ENCODE results near the gene SVOP.

The SVOP gene

DNA sequence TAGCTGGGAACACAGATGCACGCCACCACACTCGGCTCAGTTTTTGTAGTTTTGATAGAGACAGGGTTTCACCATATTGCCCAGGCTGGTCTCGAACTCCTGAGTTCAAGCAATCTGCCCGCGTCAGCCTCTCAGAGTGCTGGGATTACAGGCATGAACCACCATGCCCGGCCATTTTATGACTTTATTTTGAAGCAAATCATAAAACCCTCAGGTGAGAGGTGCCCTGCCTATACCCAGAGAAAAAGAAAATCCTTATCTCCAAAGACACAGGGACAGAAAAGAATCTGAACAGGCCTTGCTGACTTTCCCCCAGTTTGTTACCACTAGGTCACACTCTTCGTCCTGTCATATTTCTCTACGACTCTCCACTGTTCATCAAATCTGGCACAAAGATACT lies 92.2 kb downstream of the SVOP start:
- TF ChIP-seq, protein P1, sequence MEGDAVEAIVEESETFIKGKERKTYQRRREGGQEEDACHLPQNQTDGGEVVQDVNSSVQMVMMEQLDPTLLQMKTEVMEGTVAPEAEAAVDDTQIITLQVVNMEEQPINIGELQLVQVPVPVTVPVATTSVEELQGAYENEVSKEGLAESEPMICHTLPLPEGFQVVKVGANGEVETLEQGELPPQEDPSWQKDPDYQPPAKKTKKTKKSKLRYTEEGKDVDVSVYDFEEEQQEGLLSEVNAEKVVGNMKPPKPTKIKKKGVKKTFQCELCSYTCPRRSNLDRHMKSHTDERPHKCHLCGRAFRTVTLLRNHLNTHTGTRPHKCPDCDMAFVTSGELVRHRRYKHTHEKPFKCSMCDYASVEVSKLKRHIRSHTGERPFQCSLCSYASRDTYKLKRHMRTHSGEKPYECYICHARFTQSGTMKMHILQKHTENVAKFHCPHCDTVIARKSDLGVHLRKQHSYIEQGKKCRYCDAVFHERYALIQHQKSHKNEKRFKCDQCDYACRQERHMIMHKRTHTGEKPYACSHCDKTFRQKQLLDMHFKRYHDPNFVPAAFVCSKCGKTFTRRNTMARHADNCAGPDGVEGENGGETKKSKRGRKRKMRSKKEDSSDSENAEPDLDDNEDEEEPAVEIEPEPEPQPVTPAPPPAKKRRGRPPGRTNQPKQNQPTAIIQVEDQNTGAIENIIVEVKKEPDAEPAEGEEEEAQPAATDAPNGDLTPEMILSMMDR (conservative IDR thresholded peaks at IDR 0.05; ENCODE audit: low read length) = no peak
- TF ChIP-seq EZH2phosphoT487 (IDR thresholded peaks at IDR 0.05; ENCODE audit: borderline replicate concordance) = no peak
- Histone ChIP-seq H3K36me3 (ENCODE audit: insufficient read depth, low read length) (no peaks in the 10 kb centered on the region), H3F3A (ENCODE audit: low read depth) (no peaks in the 10 kb centered on the region), H3K4me1 (ENCODE audit: insufficient read depth, low read length, poor library complexity, severe bottlenecking) (no peaks in the 10 kb centered on the region), H3K4me2 (ENCODE audit: low read depth, low read length, poor library complexity, severe bottlenecking) (no peak overlapping the region), H3K27me3 (ENCODE audit: insufficient read depth, low read length, poor library complexity, severe bottlenecking) (no peaks in the 10 kb centered on the region), H3K9me2 (replicated peaks; ENCODE audit: low read depth, low read length) (no peaks in the 10 kb centered on the region), H3K79me2 (ENCODE audit: insufficient read depth, low read length) (no peaks in the 10 kb centered on the region), H3K4me3 (ENCODE audit: low read length, poor library complexity, severe bottlenecking) (no peak overlapping the region), H2AFZ (ENCODE audit: low read length) (no peak overlapping the region), H3K9me3 (ENCODE audit: insufficient read depth, low read depth, low read length) (no peaks in the 10 kb centered on the region), H3K9ac (ENCODE audit: low read depth, low read length, poor library complexity, severe bottlenecking) (no peak overlapping the region), H4K20me1 (ENCODE audit: insufficient read depth, low read length, poor library complexity, severe bottlenecking) (no peaks in the 10 kb centered on the region)

DNA sequence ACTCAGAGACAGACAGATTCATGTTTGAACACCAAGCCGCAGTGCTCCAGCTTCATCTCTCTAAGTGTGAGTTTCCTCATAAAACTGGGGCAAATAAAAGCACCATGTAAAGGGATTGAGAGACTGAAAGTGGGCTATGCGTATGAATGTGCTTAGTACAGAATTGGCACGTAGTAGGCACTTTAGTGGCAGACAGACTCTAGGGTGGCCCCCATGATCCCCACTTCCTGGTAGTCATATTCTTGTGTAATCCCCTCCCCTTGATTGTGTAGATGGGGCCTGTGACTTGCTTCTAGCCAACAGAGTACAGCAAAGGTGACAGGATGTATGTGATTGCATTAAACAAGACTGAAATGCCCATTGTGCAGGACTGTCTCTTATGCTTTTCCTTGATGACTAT lies 98.0 kb downstream of the SVOP start:
- no peaks in the 10 kb centered on the region for H3K27me3 ChIP-seq (ENCODE audit: insufficient read depth, low read length, poor library complexity, severe bottlenecking)
- H4K20me1 ChIP-seq (ENCODE audit: insufficient read depth, low read length, poor library complexity, severe bottlenecking) = no peaks in the 10 kb centered on the region
- no peaks in the 10 kb centered on the region for H3K36me3 ChIP-seq (ENCODE audit: insufficient read depth, low read length)
- H3K4me2 ChIP-seq (ENCODE audit: low read depth, low read length, poor library complexity, severe bottlenecking) = no peak overlapping the region
- H3K4me1 ChIP-seq (ENCODE audit: insufficient read depth, low read length, poor library complexity, severe bottlenecking) = no peaks in the 10 kb centered on the region
- TF ChIP-seq, protein P1 (conservative IDR thresholded peaks at IDR 0.05; ENCODE audit: low read length) = no peak
- no peak for TF ChIP-seq EZH2phosphoT487 (IDR thresholded peaks at IDR 0.05; ENCODE audit: borderline replicate concordance)
- H3K9me2 ChIP-seq (replicated peaks; ENCODE audit: low read depth, low read length) = no peaks in the 10 kb centered on the region
- H3K79me2 ChIP-seq (ENCODE audit: insufficient read depth, low read length) = no peaks in the 10 kb centered on the region
- H3K9ac ChIP-seq (ENCODE audit: low read depth, low read length, poor library complexity, severe bottlenecking) = no peak overlapping the region
- H3F3A ChIP-seq (ENCODE audit: low read depth) = no peaks in the 10 kb centered on the region
- no peaks in the 10 kb centered on the region for H3K9me3 ChIP-seq (ENCODE audit: insufficient read depth, low read depth, low read length)
- no peak overlapping the region for H3K4me3 ChIP-seq (ENCODE audit: low read length, poor library complexity, severe bottlenecking)
- no peak overlapping the region for H2AFZ ChIP-seq (ENCODE audit: low read length)

DNA sequence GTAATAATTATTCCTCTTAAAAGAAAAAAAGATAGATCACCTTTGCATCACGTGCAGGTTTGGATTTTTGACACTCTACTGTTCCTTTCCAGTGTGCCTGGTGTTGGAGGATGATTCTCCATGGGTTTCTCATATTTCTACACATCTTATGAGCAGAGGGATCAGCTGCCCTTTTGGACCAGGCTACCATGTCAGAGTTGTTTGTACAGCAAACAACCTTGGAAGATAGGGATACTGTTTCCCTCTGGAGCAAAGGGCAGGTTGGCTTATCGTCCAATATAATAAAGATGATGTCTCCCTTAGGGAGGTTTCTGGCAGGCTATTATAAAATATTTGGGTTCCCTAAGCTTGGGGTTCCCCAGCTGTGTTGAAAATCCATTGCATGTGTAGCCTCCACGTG lies 98.9 kb downstream of the SVOP start:
- no peaks in the 10 kb centered on the region for H3F3A ChIP-seq (ENCODE audit: low read depth)
- no peaks in the 10 kb centered on the region for H3K9me2 ChIP-seq (replicated peaks; ENCODE audit: low read depth, low read length)
- no peak overlapping the region for H3K4me3 ChIP-seq (ENCODE audit: low read length, poor library complexity, severe bottlenecking)
- H3K27me3 ChIP-seq (ENCODE audit: insufficient read depth, low read length, poor library complexity, severe bottlenecking) = no peaks in the 10 kb centered on the region
- no peak overlapping the region for H2AFZ ChIP-seq (ENCODE audit: low read length)
- H3K79me2 ChIP-seq (ENCODE audit: insufficient read depth, low read length) = no peaks in the 10 kb centered on the region
- no peaks in the 10 kb centered on the region for H3K4me1 ChIP-seq (ENCODE audit: insufficient read depth, low read length, poor library complexity, severe bottlenecking)
- H3K36me3 ChIP-seq (ENCODE audit: insufficient read depth, low read length) = no peaks in the 10 kb centered on the region
- no peak overlapping the region for H3K4me2 ChIP-seq (ENCODE audit: low read depth, low read length, poor library complexity, severe bottlenecking)
- H4K20me1 ChIP-seq (ENCODE audit: insufficient read depth, low read length, poor library complexity, severe bottlenecking) = no peaks in the 10 kb centered on the region
- no peak overlapping the region for H3K9ac ChIP-seq (ENCODE audit: low read depth, low read length, poor library complexity, severe bottlenecking)
- TF ChIP-seq, protein P1 (conservative IDR thresholded peaks at IDR 0.05; ENCODE audit: low read length) = no peak
- no peak for TF ChIP-seq EZH2phosphoT487 (IDR thresholded peaks at IDR 0.05; ENCODE audit: borderline replicate concordance)
- no peaks in the 10 kb centered on the region for H3K9me3 ChIP-seq (ENCODE audit: insufficient read depth, low read depth, low read length)
